ENCODE measurements around the gene KRT79. TPM values are rescaled to one million over a fixed set of nuclear protein-coding genes. Genes with fewer than 3 reads are reported as not detected.

KRT79 gene
- total and polyA plus RNA-seq, 9 of the 15 experiments (the other 6 are each of a cell fraction or from before 2014, with no cell fraction given) = 0.03 to 2.3 (median 0.23) TPM; not detected in 2

DNA sequence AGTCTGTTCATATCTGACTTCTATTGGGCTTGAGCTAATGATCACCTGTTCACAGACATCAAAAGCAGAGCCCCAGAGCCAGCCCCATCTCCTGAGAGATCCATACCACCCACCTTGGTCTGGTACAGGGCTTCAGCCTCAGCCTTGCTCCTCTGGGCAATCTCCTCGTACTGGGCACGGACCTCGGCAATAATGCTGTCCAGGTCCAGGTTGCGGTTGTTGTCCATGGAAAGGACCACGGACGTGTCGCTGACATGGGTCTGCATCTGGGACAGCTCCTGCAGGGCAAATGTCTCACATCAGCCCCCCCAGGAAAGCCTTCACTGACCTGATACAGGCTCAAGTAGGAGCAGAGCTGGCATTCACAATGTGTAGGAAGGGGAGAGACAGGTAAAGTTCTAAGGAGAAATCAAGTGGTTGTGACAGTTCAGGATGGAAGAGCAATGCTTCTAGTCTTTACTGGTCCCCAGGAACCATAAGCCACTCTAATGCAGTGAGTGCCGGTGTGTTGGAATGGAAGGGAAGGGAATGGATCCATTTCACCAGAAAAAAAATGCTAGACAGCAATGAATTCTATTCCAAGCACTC, 25.4 kb downstream of the KRT79 start:
- H3K36me3 ChIP-seq (ENCODE audit: control insufficient read depth, insufficient read depth, low read length) = no peaks in the 10 kb centered on the region
- ChIA-PET POLR2A (interaction anchor here (1.2 to 2.3 kb wide), 2 partner anchors 8 to 11 kb away, joined by 3 to 11 read pairs; no protein-coding TSS in a partner anchor), CTCF (ENCODE audit: low intra/inter-chr PET ratio) (no interaction called here)
- H3K4me1 ChIP-seq (replicated peaks in 1 of 2; ENCODE audit: control insufficient read depth in 2 of 2, insufficient read depth in 2 of 2, low read length in 2 of 2) = no peaks in the 10 kb centered on the region; a peak in 2 of 5 replicates
- peaks cover 4% of the 10 kb centered on the region; the same call in 1 of the 2 replicates for H4K20me1 ChIP-seq (replicated peaks; ENCODE audit: control insufficient read depth, insufficient read depth, low read length)
- BruUV-seq (replicated peaks) = no TSS peak
- no peak overlapping the region for H3K4me2 ChIP-seq (ENCODE audit: insufficient read depth, low read length)
- no peak for ATAC-seq
- no peaks in the 10 kb centered on the region for H3K9me1 ChIP-seq (ENCODE audit: control insufficient read depth, insufficient read depth, low read length)
- peaks cover 27 to 59% of the 10 kb centered on the region in 2 experiments for H3K27me3 ChIP-seq (ENCODE audit: control insufficient read depth in 2 of 2, insufficient read depth in 2 of 2, low read length in 2 of 2)
- in situ Hi-C loops (cut with MboI) (no loop called here), intact Hi-C loops (cut with micrococcal nuclease) (no loop called here)
- DNase-seq (ENCODE audit: extremely low read depth in 1 of 4, low spot score in 3 of 4) = no peak
- no peak overlapping the region for H3K4me3 ChIP-seq
- no peak for FAIRE-seq
- no peaks in the 10 kb centered on the region for H3K9me3 ChIP-seq (replicated peaks; ENCODE audit: control insufficient read depth, insufficient read depth, low read depth, low read length)
- no peaks in the 10 kb centered on the region for H3K79me2 ChIP-seq (ENCODE audit: control insufficient read depth, insufficient read depth, low read length)
- WGBS (ENCODE audit: insufficient coverage, low coverage, missing lambda C conversion rate) = 0% methylated on average over 8 of the region's 8 CpGs
- H3K9ac ChIP-seq (ENCODE audit: insufficient read depth in 1 of 2, low read depth in 2 of 2, low read length in 2 of 2) = no peak overlapping the region
- no peak overlapping the region for H3K27ac ChIP-seq (ENCODE audit: extremely low read depth, low read depth, low read length)
- no peak overlapping the region for H2AFZ ChIP-seq (ENCODE audit: low read depth, low read length)
- TF ChIP-seq, protein P1, sequence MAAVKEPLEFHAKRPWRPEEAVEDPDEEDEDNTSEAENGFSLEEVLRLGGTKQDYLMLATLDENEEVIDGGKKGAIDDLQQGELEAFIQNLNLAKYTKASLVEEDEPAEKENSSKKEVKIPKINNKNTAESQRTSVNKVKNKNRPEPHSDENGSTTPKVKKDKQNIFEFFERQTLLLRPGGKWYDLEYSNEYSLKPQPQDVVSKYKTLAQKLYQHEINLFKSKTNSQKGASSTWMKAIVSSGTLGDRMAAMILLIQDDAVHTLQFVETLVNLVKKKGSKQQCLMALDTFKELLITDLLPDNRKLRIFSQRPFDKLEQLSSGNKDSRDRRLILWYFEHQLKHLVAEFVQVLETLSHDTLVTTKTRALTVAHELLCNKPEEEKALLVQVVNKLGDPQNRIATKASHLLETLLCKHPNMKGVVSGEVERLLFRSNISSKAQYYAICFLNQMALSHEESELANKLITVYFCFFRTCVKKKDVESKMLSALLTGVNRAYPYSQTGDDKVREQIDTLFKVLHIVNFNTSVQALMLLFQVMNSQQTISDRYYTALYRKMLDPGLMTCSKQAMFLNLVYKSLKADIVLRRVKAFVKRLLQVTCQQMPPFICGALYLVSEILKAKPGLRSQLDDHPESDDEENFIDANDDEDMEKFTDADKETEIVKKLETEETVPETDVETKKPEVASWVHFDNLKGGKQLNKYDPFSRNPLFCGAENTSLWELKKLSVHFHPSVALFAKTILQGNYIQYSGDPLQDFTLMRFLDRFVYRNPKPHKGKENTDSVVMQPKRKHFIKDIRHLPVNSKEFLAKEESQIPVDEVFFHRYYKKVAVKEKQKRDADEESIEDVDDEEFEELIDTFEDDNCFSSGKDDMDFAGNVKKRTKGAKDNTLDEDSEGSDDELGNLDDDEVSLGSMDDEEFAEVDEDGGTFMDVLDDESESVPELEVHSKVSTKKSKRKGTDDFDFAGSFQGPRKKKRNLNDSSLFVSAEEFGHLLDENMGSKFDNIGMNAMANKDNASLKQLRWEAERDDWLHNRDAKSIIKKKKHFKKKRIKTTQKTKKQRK (IDR thresholded peaks at IDR 0.05; ENCODE audit: borderline replicate concordance, low read depth, low read length) = no peak
- TF ChIP-seq, protein P2, sequence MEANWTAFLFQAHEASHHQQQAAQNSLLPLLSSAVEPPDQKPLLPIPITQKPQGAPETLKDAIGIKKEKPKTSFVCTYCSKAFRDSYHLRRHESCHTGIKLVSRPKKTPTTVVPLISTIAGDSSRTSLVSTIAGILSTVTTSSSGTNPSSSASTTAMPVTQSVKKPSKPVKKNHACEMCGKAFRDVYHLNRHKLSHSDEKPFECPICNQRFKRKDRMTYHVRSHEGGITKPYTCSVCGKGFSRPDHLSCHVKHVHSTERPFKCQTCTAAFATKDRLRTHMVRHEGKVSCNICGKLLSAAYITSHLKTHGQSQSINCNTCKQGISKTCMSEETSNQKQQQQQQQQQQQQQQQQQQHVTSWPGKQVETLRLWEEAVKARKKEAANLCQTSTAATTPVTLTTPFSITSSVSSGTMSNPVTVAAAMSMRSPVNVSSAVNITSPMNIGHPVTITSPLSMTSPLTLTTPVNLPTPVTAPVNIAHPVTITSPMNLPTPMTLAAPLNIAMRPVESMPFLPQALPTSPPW (CRISPR knock-in tag; IDR thresholded peaks at IDR 0.05) = no peak
- TF ChIP-seq, protein P3, sequence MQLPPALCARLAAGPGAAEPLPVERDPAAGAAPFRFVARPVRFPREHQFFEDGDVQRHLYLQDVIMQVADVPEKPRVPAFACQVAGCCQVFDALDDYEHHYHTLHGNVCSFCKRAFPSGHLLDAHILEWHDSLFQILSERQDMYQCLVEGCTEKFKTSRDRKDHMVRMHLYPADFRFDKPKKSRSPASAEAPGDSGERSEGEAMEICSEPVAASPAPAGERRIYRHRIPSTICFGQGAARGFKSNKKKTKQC (CRISPR knock-in tag; IDR thresholded peaks at IDR 0.05) = no peak
- TF ChIP-seq, protein P4, sequence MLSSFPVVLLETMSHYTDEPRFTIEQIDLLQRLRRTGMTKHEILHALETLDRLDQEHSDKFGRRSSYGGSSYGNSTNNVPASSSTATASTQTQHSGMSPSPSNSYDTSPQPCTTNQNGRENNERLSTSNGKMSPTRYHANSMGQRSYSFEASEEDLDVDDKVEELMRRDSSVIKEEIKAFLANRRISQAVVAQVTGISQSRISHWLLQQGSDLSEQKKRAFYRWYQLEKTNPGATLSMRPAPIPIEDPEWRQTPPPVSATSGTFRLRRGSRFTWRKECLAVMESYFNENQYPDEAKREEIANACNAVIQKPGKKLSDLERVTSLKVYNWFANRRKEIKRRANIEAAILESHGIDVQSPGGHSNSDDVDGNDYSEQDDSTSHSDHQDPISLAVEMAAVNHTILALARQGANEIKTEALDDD (IDR thresholded peaks at IDR 0.05) = no peak
- no peak for TF ChIP-seq NR2C2 (CRISPR knock-in tag; IDR thresholded peaks at IDR 0.05)
- no peak for TF ChIP-seq NR2C2 (tag; IDR thresholded peaks at IDR 0.05)
- TF ChIP-seq ZFP1 (CRISPR knock-in tag; IDR thresholded peaks at IDR 0.05) = no peak
- TF ChIP-seq, protein P5, sequence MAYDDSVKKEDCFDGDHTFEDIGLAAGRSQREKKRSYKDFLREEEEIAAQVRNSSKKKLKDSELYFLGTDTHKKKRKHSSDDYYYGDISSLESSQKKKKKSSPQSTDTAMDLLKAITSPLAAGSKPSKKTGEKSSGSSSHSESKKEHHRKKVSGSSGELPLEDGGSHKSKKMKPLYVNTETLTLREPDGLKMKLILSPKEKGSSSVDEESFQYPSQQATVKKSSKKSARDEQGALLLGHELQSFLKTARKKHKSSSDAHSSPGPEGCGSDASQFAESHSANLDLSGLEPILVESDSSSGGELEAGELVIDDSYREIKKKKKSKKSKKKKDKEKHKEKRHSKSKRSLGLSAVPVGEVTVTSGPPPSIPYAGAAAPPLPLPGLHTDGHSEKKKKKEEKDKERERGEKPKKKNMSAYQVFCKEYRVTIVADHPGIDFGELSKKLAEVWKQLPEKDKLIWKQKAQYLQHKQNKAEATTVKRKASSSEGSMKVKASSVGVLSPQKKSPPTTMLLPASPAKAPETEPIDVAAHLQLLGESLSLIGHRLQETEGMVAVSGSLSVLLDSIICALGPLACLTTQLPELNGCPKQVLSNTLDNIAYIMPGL (CRISPR knock-in tag; IDR thresholded peaks at IDR 0.05) = no peak
- no peak for TF ChIP-seq SMARCE1 (IDR thresholded peaks at IDR 0.05)
- no peak for TF ChIP-seq PYGO2 (tag; IDR thresholded peaks at IDR 0.05)

Data from K562 (cell line).